ENCODE measurements around the gene NOCT.
"Not testable (repeated sequence)": the region's sequence is repeated elsewhere in the genome, so short reads cannot be mapped to it uniquely, and the experiment has no call there.

The NOCT gene

DNA sequence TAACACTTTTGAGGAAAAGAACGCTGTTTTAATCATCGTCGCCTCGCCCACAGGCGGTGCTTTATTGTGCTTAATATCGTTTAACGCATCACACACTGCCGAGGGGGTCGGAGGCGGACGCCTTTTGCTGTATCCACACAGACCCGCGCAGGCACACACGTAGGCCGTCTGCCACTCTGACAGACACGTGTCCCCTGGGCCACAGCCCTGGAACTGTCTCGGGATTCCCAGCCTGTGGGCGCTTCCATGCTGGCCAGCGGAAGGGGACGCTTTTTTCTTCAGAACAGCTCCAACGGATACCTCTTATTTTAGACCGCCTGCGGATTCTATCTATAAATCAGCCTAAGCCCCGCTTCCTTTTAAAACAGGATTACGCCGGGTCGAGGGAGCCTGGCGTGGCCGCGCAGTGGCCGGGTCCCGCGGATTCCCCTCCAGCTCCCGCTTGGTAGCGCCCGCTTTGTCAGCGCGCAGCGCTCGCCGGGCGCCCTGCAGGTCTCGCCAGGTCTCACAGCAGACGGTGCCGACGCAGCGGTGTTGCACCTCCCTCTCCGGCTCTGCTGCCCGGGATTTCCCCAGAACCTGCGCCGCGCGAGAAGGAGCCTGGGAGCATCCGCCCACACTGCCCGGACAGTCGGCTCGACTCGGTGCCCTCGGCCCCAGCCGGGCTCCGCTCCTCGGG lies at the start of gene NOCT:
Gene NOCT (plus strand): TSS at position 513 of the 679 bp plus-strand sequence. CDS start 201 bp downstream, outside the sequence.
- peak; percentile 73 to 96 (median 93) for DNase-seq

- DNase-seq: no peak
Observed at GRCh38 chr4:138967313-138967712, 48.3 kb upstream of the NOCT start.

GRCh38 chr4:138972956-138973801 lies 42.4 kb upstream of the NOCT start:
- DNase-seq: peak in 2 of 3 experiments; percentile 61 to 89

GRCh38 chr4:138975225-138975624 lies 40.4 kb upstream of the NOCT start:
- DNase-seq: no peak

DNA sequence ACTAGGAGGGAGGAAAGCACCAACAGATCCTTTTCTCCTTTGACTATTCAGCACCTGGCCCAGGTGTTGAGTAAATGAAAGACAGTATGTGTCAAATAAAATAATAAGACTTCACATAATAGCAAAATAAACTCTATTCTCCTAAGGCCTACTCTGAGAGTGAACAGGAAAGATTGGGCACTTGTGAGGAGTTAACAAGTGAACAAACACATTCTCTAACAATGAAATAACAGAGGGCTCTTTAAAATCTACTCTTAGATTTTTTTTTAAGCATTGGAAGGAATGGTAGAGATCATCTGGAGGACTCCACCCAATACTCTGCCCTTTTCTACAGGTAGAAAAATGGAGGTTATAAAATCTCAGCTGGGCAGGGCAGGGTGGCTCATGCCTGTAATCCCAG lies 39.1 kb upstream of the NOCT start:
- DNase-seq: no peak

DNA sequence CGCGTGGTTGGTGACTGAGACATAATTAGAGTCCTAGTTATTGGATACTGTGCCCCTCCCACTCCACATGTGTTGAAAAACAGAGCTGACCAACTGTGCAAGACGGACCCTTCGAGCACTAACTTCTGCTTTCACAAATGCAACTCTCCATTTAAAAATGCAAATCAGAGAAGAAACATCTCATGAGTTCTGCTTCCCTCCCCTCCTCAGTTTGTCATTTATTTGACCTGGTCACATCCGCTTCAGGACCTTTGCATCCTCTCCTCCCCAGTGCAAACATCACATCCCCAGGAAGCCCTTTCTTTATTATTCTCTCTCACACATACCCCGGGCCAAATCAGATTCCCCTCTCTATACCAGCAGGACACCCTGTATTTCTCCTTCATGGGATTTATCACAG lies 38.1 kb upstream of the NOCT start:
- no peak for DNase-seq

GRCh38 chr4:138978028-138978585 lies 37.5 kb upstream of the NOCT start:
- DNase-seq: no peak

DNA sequence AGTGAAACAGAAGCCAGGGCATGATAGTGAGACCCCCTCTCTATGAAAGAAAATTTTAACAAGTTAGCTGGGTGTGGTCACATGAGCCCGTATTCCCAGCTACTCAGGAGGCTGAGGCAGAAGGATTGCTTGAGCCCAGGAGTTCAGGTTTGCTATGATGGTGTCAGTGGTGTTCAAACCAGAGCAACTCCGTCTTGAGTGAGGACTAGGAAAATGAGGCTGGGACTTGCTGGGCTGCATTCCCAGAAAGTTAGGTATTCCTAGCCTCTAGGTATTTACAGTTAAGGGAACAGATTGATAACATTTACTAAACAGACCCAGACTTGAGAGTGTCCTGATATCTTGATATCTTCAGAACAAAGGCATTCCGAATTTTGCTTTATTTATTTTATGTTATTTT lies 37.0 kb upstream of the NOCT start:
- no peak for DNase-seq

- no peak for DNase-seq
Observed at GRCh38 chr4:138979742-138980141, 35.8 kb upstream of the NOCT start.

- no peak for DNase-seq
Observed at GRCh38 chr4:138981930-138982390, 33.6 kb upstream of the NOCT start.

- DNase-seq: no peak
Observed at GRCh38 chr4:138982754-138983153, 32.8 kb upstream of the NOCT start.

DNA sequence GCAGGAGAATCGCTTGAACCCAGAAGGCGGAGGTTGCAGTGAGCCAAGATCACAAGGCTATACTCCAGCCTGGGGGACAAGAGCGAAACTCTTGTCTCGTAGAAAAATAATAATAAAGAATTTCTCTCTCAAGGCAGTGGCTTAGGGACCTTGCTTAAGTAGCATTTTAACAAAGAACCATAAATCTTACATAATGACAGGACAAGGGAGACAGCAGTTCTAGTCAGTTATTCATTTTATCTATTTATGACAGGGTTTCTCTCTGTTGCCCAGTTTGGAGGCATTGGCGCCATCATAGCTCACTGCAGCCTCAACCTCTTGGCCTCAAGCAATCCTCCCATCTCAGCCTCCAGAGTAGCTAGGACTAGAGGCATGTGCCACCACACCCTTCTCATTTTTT lies 31.9 kb upstream of the NOCT start:
- no peak for DNase-seq

DNA sequence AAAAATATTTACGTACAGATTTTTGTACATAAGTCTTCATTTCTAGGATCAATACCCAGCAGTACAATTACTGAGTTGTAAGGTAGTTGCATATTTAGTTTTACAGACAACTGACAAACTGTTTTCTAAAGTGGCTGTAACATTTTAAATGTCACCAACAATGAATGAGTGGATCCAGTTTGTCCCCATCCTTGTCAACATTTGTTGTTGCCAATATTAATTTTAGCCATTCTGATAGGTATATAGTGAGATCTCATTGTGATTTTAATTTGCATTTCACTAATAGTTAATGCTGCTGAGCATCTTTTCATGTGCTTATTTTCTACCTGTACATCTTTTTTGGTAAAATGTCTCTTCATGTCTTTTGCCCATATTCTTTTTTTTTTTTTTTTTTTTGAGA lies 30.9 kb upstream of the NOCT start:
- DNase-seq: no peak

GRCh38 chr4:138992676-138993075 lies 22.9 kb upstream of the NOCT start:
- DNase-seq: peak in 1 of 3 experiments; percentile 5

- no peak for DNase-seq
Observed at GRCh38 chr4:138996090-138996489, 19.5 kb upstream of the NOCT start.

DNA sequence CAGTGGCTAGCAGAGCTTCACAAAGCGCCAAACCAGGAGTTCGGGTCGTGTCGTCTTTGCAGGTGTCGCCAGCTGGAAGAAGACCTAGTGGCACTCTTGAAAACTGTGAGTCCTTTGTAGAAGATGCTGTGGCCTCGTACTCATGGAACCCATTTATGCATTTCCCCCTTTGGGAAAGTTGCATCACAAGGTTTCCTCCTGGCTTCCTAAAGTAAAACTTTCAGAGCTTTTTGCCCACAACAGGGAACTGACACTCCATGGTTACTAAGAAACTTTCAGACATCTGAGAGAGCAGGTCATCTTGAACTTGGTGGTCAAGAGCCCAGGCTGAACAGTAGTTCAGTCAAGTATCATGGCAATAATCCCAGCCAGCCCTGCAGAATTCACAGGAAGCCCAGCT lies 15.9 kb upstream of the NOCT start:
- no peak for DNase-seq

DNA sequence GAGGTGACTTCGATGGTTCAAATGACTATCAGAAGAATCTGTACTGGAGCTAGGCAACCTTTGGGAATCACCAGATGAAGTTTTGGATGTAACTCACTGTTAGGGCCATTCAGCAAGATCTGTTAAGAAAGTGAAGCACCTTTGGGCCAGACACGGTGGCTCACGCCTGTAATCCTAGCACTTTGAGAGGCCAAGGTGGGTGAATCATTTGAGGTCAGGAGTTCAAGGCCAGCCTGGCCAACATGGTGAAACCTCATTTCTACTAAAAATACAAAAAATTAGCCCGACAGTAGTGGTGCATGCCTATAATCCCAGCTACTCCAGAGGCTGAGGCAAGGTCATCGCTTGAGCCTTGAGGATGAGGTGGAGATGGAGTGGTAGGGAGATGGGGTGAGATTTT lies 15.4 kb upstream of the NOCT start:
- DNase-seq: not testable (repeated sequence)

DNA sequence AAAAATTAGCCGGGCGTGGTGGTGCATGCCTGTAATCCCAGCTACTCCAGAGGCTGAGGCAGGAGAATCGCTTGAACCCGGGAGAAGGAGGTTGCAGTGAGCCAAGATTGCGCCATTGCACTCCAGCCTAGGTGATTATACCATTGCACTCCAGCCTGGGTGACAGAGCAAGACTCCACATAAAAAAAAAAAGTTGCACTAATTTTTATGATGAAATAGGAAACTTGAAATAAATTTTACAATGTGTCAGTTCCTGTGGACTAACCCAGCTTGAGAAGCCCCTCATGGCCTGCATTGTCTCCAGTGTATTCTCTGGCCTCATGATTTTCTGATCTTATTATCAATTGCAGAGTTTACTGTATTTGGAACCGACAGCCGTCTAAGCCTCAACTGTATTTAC lies 14.2 kb upstream of the NOCT start:
- not testable (repeated sequence) for DNase-seq

DNA sequence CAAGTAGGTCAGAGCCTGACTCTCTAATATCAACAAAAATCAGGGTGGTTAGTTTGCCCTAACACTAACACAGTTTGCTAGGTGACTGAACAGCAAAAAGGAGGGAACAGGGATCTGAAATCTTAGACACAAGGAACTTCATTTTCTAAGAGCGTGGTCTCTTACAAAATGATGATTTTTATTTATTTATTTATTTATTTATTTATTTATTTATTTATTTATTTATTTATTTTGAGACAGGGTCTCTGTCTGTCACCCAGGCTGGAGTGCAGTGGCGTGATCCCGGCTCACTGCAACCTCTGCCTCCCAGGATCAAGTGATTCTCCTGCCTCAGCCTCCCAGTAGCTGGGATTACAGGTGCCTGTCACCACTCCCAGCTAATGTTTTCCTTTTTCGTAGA lies 11.9 kb upstream of the NOCT start:
- not testable (repeated sequence) for DNase-seq

DNA sequence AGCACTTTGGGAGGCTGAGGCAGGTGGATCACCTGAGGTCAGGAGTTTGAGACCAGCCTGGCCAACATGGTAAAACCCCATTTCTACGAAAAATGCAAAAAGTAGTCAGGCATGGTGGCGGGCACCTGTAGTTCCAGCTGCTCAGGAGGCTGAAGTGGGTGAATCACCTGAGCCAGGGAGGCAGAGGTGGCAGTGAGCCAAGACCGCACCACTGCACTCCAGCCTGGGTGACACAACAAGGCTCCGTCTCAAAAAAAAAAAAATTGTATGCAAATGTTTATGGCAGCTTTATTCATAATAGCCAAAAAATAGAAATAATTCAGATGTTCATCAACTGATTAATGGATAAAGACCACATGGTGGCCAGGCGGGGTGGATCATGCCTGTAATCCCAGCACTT lies 9.8 kb upstream of the NOCT start:
- no peak for DNase-seq

GRCh38 chr4:139007640-139008039 lies 7.9 kb upstream of the NOCT start:
- DNase-seq: no peak

GRCh38 chr4:139008278-139008677 lies 7.3 kb upstream of the NOCT start:
- not testable (repeated sequence) for DNase-seq

DNA sequence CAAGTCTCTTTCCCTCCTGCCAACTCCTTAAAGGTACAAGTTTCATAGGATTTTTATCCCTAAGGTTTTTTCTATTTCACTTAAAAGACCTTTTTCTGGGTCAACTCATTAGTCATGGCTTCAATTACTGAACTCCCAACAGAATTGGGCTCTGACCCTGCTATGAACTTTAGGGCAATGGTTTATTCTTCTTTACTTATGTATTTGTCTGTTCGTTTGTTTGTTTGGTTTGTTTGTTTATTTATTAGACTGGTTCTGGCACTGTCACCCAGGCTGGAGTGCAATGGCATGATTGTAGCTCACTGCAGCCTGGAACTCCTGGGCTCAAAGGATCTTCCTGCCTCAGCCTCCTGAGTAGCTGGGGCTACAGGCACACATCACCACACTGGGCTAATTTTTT lies 5.9 kb upstream of the NOCT start:
- DNase-seq: no peak

All from NCI-H1417 (cell line).